Measurements from ENCODE around the gene ABHD15.

GRCh38 chr17:29612404-29613280 lies 45.8 kb upstream of the ABHD15 start:
- no peak for TF ChIP-seq CTCF (IDR thresholded peaks at IDR 0.05)
- TF ChIP-seq POLR2A (IDR thresholded peaks at IDR 0.05): no peak
- no peak for TF ChIP-seq POLR2AphosphoS5 (IDR thresholded peaks at IDR 0.05)
